ENCODE measurements around the gene OTUB1.

OTUB1 gene

DNA sequence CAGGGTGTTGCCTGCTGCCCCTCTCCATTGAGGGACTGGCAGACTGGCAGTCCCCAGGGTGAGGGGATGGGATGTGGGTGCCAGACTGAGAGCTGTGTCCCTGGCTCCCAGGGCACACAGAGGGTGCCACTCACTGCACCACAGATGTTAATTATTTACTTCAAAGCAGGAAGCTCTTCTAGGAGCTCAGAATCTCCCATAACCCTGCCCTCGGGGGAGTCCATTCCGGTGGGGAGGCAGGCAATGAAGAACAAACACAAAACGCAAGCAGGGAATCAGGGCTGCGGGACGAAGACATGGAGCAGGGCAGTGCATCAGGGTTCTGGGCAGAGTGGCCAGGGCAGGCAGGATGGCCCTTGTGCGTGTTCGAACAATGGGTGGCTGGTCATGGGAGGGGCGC, 25.1 kb downstream of the OTUB1 start:
- DNase-seq (ENCODE audit: low read depth), result no peak
- TF ChIP-seq CTCF (IDR thresholded peaks at IDR 0.05; ENCODE audit: low read depth, low read length, missing control alignments), result no peak
- no peak overlapping the region for H3K4me3 ChIP-seq (ENCODE audit: low read depth, low read length)

- TF ChIP-seq CTCF (IDR thresholded peaks at IDR 0.05; ENCODE audit: low read depth, low read length, missing control alignments), result no peak
- no peak overlapping the region for H3K4me3 ChIP-seq (ENCODE audit: low read depth, low read length)
- DNase-seq (ENCODE audit: low read depth), result no peak
These were observed 27.1 kb downstream of the OTUB1 start for GRCh38 chr11:64013141-64013896.

GRCh38 chr11:64014356-64014755, 28.1 kb downstream of the OTUB1 start:
- DNase-seq (ENCODE audit: low read depth), result no peak
- no peak overlapping the region for H3K4me3 ChIP-seq (ENCODE audit: low read depth, low read length)
- no peak for TF ChIP-seq CTCF (IDR thresholded peaks at IDR 0.05; ENCODE audit: low read depth, low read length, missing control alignments)

- no peak overlapping the region for H3K4me3 ChIP-seq (ENCODE audit: low read depth, low read length)
- TF ChIP-seq CTCF (IDR thresholded peaks at IDR 0.05; ENCODE audit: low read depth, low read length, missing control alignments), result no peak
- DNase-seq (ENCODE audit: low read depth), result no peak
These were observed 29.3 kb downstream of the OTUB1 start for GRCh38 chr11:64015510-64015909.

GRCh38 chr11:64015935-64016845, 30.0 kb downstream of the OTUB1 start:
- no peak overlapping the region for H3K4me3 ChIP-seq (ENCODE audit: low read depth, low read length)
- TF ChIP-seq CTCF (IDR thresholded peaks at IDR 0.05; ENCODE audit: low read depth, low read length, missing control alignments), result no peak
- DNase-seq (ENCODE audit: low read depth), result no peak

DNA sequence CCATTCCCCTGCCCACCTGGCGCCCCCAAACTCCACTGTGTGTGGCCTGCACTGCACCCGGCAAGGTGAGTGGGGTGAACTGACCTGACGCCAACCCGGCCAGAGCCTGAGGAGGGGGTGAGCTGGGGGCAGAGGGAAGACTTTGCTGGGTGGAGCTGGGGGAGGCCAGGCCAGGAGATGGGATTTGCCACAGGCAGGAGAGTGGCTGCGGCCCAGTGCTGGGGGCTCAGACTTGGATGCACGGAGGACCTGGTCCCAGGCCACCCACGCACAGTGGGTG, 31.6 kb downstream of the OTUB1 start:
- TF ChIP-seq CTCF (IDR thresholded peaks at IDR 0.05; ENCODE audit: low read depth, low read length, missing control alignments), result no peak
- no peak for DNase-seq (ENCODE audit: low read depth)
- no peak overlapping the region for H3K4me3 ChIP-seq (ENCODE audit: low read depth, low read length)
